Endothelial cell (in vitro differentiated cells): ENCODE results near the gene ELK3. TPM values are rescaled to one million over a fixed set of nuclear protein-coding genes. Genes with fewer than 3 reads are reported as not detected.

Source experiments
- total RNA-seq: library from RNA; stranded (reverse); fragmentation: NEBNext Ultra II Directional; extraction: Animal tissue kit (Norgen Biotek cat#: 25700); gene quantifications from one replicate; pipeline ENCODE4 v1.2.1, GENCODE V29; 2021; ENCODE audit not compliant: unreplicated experiment

Gene ELK3
- total RNA-seq, 1 donor from 2014 or later = 294 TPM

Other genes with a start within 250 kb of the ELK3 start
- 1.1 TPM for gene HAL, start 198.0 kb upstream of the ELK3 start, total RNA-seq
- 86.5 TPM for gene LTA4H, start 158.8 kb upstream of the ELK3 start, total RNA-seq
- 112 TPM for gene CDK17, start 206.1 kb downstream of the ELK3 start, total RNA-seq